ENCODE data around the gene CRB3.

The CRB3 gene

GRCh38 chr19:6464070-6464873, at the start of gene CRB3:
TSS of gene CRB3 (plus strand) at chr19:6464271. CDS start at chr19:6464702, 431 bp downstream.
- DNase-seq (ENCODE audit: low spot score) = peak; percentile 86
- H3K27ac ChIP-seq = no peak within 1 kb of the TSS
- CTCF ChIA-PET = interaction anchor here (0.7 kb wide), 1 partner anchor 72 kb away, joined by 3 read pairs; no protein-coding TSS in a partner anchor
- TF ChIP-seq, protein P1, sequence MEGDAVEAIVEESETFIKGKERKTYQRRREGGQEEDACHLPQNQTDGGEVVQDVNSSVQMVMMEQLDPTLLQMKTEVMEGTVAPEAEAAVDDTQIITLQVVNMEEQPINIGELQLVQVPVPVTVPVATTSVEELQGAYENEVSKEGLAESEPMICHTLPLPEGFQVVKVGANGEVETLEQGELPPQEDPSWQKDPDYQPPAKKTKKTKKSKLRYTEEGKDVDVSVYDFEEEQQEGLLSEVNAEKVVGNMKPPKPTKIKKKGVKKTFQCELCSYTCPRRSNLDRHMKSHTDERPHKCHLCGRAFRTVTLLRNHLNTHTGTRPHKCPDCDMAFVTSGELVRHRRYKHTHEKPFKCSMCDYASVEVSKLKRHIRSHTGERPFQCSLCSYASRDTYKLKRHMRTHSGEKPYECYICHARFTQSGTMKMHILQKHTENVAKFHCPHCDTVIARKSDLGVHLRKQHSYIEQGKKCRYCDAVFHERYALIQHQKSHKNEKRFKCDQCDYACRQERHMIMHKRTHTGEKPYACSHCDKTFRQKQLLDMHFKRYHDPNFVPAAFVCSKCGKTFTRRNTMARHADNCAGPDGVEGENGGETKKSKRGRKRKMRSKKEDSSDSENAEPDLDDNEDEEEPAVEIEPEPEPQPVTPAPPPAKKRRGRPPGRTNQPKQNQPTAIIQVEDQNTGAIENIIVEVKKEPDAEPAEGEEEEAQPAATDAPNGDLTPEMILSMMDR (conservative IDR thresholded peaks at IDR 0.05; ENCODE audit: low read depth) = no peak
- POLR2A ChIA-PET (ENCODE audit: low non-redundant PET) = interaction anchor here (0.5 to 1.4 kb wide), 3 partner anchors 82 to 503 kb away, joined by 3 to 6 read pairs (median 5); partner anchors contain the start of gene CLPP

DNA sequence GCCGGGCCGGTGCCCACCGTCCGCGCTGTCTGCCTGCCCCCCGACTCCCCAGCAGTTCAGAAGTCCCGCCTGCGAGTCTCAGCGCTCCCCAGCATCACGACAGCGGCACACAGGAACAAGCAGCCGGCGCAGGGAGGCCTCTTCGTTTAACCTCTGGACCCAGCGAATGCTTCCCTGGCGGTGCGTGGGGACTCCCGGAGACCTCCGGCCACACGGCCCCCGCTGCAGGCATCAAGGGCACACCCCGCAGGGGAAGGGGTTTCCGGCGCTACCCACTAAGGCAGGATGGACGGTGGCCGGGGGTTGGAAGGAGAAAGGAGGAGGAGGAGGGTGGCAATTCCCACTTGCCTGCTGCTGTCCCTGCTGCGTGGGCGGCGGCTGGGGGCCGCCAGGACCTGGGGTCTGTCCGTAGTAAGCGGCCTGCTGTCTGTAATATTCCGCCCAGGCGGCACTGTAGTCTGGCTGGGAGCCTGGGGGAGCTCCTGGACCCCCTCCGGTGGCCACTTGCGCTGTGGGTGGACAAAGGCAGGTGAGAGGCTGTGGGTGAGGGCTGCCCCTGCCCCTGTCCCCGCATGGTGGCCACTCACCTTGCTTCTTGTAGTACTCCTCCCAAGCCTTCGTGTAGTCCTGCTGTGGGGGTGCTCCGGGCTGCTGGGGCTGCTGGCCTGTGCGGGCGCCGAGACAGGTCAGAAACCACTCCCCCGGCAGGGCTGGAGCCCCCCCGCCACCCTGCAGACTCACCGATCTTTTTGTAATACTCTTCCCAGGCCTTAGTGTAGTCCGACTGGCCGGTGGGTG, 49.1 kb upstream of the CRB3 start:
- DNase-seq (ENCODE audit: low spot score) = no peak
- TF ChIP-seq, protein P1 (conservative IDR thresholded peaks at IDR 0.05; ENCODE audit: low read depth) = no peak
- CTCF ChIA-PET = interaction anchor here (0.6 to 0.8 kb wide), 2 partner anchors 9 to 76 kb away, joined by 3 to 7 read pairs; no protein-coding TSS in a partner anchor
- H3K27ac ChIP-seq = peak overlapping the region; percentile 25
- POLR2A ChIA-PET (ENCODE audit: low non-redundant PET) = no interaction called here

DNA sequence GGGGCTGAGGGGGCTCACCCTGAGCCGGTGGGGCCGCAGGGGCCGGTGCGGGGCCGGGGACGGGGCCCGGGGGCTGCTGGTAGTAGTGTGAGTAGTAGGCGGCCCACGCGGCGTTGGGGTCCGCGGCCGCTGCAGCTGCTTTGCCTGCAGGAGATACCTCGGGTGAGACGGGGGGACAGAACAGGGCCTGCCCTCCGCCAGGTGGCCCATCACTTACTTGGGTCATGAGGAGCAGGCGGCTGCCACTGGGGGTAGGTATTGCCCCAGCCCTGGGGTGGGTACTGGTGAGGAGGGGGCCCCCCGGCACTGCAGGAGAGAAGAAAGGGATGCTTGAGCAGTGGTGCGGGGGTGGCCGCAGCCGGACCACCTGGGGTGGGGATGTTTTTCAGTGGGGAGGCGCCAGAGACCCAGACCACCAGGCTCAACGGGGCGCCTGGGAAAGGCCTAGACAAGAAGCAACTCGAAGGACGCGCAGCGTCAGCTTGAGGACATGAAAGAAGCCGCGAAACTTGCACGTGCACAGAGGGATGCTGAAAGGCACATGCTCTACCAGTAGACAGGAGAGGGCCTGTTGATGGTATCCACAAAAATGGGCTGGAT, 48.4 kb upstream of the CRB3 start:
- peak overlapping the region; percentile 25 for H3K27ac ChIP-seq
- CTCF ChIA-PET = interaction anchor here (0.6 to 0.8 kb wide), 3 partner anchors 10 to 101 kb away, joined by 3 to 7 read pairs (median 5); no protein-coding TSS in a partner anchor
- POLR2A ChIA-PET (ENCODE audit: low non-redundant PET) = no interaction called here
- TF ChIP-seq, protein P1 (conservative IDR thresholded peaks at IDR 0.05; ENCODE audit: low read depth) = no peak
- no peak for DNase-seq (ENCODE audit: low spot score)

DNA sequence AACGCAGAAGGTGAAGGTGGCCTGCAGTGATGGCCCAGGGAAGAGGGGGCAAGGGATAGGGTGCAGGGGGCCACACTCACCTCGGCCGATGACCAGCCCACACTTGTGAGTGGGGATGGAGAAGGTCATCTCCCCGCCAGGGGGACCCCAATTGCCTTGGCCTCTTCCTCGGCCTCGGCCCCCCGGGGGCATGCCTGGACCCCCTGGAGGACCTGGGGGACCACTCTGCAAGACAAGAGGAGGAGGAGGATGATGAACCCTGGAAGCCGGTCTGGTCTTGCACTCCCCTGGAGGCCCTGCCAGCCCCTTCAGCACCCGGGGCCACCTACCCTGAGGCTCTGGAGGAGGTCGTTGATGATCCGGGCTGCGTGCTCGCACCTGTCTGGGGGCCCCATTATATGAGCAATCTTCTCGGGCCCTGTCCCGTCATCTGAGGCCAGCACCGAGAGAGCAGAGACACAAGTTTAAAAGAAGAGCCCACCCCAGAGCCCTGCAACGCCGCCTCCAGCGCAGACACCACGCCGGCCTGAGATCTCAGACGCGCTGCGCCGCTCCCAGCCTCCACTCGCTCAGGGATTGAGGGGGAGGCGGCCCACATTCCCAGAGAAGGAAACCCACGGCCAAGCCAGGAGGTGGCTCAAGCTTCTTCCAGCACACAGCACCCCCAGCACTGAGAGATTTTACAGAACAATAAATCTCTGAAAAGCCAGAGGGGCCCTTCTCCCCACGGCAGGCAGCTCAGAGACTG, 47.2 kb upstream of the CRB3 start:
- TF ChIP-seq, protein P1 (conservative IDR thresholded peaks at IDR 0.05; ENCODE audit: low read depth) = no peak
- peak overlapping the region; percentile 9; the same call in 1 of the 2 replicates for H3K27ac ChIP-seq
- DNase-seq (ENCODE audit: low spot score) = no peak
- CTCF ChIA-PET = interaction anchor here (0.5 to 1.0 kb wide), 3 partner anchors 9 to 41 kb away, joined by 3 to 5 read pairs (median 3); partner anchors contain the start of gene PSPN
- POLR2A ChIA-PET (ENCODE audit: low non-redundant PET) = no interaction called here

DNA sequence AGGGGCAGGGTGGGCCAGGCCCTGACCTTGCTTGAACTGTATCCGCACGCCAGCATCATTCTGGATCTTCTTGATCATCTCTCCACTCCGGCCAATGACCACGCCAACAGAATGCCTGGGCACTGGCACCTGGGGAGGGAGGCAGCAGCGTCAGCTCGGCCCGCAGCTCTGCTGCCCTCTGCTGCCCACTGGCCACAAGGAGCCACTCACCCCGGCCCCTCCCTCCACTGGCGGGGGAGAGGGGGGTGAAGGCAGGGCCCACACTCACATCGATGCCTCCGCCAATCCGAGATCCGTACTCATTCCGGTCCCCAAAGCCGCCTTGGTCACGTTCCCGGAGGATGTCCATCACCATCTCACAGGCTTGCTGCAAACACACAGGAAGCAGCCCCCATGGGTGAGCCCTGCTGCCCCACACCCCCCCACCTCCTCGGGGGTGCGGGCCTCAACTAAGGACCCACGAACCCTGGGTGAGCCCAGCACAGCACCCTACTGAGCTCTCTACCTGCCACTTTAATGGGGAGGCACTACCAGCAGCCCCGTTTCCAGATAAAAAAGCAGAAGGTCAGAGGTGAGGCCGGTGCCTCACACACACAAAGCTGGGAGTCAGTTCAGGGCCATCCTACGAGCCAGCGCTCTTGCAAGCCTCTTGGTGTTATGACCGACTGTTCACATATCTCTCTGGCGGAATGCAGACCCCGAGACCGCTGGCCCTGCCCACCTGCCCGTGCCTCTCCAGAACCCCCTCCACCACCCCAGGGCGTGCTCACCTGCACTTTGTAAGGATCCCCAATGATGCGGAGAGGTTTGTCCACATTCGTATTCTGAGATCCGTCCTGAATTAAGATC, 46.1 kb upstream of the CRB3 start:
- ChIA-PET POLR2A (ENCODE audit: low non-redundant PET) (no interaction called here), CTCF (interaction anchor here (0.5 to 1.0 kb wide), 4 partner anchors 10 to 49 kb away, joined by 3 to 5 read pairs (median 3); partner anchors contain the start of gene PSPN)
- TF ChIP-seq, protein P1 (conservative IDR thresholded peaks at IDR 0.05; ENCODE audit: low read depth) = peak; percentile 28; the same call in 1 of the 2 replicates
- no peak for DNase-seq (ENCODE audit: low spot score)
- H3K27ac ChIP-seq = peak overlapping the region; percentile 9
